ENCODE measurements around the gene PREX1.
A peak's percentile ranks its signal among the peaks of the same experiment; 100 is the strongest.
"Not testable (repeated sequence)": the region's sequence is repeated elsewhere in the genome, so short reads cannot be mapped to it uniquely, and the experiment has no call there.

PREX1 gene

DNA sequence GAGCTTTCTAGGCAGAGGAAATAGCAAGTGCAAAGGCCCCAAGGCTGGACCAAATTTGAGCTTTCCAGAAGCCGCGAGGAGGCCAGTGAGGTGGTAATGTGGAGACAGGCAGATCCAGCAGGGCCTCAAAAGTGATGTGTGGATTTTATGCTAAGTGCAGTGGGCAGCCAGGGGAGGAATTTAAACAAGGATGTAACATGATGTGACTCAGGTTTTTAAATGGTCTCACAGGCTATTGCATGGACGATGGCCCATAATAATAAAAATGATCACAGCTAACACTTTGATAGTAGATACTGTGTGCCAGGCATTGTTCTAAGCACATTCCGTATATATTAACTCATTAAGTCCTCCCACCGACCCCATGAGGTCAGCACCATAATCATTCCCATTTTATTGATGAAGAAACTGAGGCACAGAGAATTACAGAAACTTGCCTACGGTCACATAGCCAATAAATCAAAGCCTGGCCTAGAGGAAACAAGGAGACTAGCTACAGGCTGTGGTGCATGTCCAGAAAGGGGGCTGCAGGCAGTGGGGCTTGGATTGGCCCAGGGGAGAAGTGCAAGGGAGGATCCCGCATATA is 18.0 kb upstream of the PREX1 start:
- no peak for DNase-seq

DNA sequence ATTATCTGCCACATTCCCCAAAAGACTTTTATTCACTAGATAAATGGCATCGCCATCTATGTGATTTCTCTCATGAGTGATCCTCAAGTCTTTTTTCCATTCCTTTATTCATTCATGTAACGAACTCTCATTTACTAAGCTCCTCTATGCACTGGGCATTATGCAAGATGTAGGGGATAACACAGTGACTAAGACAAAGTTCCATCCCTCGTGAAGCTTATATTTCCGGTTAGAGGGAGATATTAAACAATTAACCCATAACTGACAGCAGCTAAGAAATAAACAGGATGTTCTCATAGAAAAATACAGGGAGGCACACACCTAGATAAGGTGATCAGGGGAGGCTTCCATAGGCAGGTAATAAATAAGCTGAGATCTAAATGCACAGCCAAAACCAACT is 17.2 kb upstream of the PREX1 start:
- DNase-seq = no peak

DNA sequence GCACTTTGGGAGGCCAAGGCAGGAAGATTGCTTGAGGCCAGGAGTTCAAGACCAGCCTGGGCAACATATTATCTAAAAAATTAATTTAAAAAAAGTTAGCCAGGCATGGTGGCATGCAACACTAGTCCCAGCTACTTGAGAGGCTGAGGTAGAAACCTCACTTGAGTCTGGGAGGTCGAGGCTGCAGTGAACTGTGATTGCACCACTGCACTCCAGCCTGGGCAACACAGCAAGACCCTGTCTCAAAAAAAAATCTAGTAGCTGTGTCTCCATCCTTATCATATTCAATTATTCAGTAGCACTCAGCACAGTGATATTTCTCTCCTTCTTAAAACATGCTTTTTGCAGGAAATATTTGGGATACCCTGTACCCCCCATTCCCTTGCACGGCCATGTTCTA is 16.1 kb upstream of the PREX1 start:
- DNase-seq = not testable (repeated sequence)

DNA sequence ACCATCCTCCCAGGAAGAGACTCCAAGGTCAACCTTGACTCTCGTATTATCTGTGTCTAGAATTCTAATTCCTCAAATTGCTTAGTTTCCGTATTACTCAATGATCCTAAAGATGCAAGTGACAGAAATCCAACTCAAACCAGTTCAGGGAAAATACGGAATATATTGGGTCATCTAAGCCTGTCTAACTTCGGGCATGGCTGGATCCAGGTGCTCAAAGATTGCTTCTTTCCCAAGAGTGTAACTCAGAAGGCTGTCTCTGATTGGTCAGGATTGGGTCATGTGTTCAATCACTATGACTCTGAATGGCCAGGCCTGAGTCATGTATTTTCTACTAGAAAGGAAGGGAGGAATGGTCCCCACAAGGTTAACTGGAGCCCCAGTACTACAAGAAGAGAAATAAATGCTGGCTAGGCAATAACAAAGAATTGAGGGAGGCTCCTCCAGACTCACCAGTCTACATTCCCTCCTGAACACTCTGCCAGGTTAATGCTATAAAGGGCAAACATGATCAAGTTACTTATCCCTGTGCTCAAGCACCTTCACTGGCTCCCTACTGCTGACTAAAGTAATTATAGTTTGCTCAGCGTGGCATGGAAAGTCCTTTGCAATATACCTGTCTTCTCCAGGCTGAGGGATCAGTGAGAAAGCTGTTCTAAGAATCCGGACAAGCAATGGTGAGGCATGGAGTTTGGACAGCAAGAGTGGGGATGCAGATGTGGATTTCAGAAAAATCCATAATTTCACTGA is 15.4 kb upstream of the PREX1 start:
- DNase-seq = no peak

GRCh38 chr20:48841875-48842529 is 14.2 kb upstream of the PREX1 start:
- DNase-seq = no peak

DNA sequence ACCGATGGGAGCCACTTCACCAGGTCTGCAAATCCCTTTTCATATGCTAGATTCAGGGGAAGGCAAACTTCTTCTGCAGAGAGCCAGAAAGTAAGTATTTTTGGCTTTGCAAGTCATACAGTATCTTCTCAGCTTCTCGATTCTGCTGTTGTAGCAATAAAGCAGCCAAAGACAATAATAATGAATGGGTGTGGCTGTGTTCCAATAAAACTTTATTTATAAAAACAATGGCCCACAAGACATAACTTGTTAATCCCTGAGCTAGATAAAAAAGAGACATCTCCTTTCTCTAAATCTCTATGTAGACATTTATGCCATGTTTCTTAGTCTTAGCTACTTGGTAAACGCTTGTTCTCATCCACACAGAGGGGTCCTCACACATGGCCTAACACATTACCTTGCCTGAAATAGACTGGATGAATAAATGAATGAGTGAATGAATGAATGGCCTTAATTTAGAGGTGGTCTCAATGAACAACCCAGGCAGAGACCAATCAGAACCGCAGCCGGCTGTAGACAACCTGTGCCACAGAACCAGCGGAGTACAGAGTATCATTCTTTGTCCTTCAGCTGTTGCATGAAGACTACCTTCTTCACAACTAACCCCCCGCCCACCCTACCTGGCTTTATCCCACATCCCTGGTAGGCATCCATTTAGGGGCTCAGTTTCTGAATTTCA is 13.5 kb upstream of the PREX1 start:
- no peak for DNase-seq

DNA sequence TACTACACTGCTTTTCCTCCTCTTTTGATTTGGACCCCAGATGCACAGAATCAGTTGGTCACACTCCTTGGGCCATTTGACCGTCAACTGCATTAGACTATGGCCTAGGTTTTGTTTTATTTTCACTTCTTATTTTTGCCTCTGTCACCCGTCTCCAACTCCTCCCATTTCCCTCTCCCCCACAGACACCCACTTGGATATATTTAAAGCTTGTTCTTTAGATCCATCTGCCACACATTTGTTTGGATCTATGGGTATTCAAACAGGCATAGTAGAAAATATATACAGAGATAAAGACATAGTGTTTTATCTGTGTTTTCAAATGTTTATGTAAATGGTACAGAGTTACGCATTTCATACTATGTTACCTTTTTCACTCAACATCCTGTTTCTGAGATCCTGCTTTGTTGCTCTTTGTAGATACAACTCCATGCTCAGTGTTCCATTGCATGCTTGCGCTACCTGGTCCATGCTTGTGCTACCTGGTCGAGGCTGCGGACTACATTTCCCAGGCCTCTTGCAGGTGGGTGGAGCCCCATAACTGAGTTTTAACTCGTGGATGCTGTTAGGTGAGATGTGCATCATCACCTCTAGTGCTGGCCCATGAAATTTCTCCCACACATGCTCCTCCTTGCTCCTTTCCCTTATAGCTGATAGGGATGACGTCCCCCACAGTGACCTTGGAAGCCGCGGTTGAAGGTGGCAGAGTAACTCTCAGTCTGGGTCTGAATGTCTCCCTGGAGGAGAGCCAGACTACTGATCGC is 11.5 kb upstream of the PREX1 start:
- no peak for DNase-seq

DNA sequence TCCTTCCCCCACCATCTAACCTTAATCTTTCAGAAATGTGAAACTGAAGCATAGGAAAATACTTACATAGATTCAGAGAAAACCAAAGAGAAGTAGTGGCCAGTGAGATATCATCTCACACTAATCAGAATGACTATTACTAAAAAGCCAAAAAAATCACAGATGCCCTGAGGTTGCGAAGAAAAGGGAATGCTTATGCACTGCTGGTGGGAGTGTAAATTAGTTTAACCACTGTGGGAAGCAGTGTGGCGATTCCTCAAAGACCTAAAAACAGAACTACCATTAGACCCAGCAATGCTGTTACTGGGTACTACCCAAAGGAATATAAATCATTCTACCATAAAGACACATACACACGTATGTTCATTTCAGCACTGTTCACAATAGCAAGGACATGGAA is 9.2 kb upstream of the PREX1 start:
- DNase-seq = no peak

- no peak for DNase-seq
Observed at GRCh38 chr20:48835390-48835789, 7.6 kb upstream of the PREX1 start.

DNA sequence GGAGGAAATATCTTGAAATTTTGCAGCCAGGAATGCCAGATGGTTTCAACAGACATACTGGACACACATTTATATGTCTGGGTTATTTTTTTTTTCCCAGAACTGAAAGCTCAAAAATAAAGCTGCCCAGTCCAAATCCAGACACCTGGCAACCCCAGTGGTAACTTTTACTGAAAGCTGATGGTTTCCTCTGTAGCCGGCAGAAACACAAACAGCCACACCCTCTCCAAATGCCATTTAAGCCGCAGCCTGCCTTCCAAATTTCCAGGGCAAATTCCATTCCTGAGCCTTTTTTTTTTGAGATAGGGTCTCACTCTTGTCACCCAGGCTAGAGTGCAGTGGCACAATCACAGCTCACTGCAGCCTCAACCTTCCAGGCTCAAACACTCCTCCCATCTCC is 6.5 kb upstream of the PREX1 start:
- no peak for DNase-seq

- no peak for DNase-seq
Observed at GRCh38 chr20:48832405-48832730, 4.6 kb upstream of the PREX1 start.

- no peak for DNase-seq
Observed at GRCh38 chr20:48831718-48832404, 4.1 kb upstream of the PREX1 start.

GRCh38 chr20:48830826-48831318 is 3.1 kb upstream of the PREX1 start:
- no peak for DNase-seq

DNA sequence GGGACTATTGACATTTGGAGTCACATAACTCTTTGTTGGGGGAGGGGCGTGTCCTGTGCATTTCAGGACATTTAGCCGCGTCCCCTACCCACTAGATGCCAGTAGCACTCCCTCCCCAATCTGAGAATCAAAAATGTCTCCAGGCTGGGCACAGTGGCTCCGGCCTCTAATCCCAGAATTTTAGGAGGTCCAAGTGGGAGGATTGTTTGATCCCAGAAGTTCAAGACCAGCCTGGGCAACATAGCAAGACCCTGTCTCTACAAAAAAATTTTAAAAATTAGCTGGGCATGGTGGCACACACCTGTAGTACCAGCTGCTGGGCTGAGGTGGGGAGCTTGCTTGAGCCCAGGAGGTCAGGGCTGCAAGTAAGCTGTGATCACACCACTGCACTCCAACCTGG is 2.1 kb upstream of the PREX1 start:
- DNase-seq = no peak

DNA sequence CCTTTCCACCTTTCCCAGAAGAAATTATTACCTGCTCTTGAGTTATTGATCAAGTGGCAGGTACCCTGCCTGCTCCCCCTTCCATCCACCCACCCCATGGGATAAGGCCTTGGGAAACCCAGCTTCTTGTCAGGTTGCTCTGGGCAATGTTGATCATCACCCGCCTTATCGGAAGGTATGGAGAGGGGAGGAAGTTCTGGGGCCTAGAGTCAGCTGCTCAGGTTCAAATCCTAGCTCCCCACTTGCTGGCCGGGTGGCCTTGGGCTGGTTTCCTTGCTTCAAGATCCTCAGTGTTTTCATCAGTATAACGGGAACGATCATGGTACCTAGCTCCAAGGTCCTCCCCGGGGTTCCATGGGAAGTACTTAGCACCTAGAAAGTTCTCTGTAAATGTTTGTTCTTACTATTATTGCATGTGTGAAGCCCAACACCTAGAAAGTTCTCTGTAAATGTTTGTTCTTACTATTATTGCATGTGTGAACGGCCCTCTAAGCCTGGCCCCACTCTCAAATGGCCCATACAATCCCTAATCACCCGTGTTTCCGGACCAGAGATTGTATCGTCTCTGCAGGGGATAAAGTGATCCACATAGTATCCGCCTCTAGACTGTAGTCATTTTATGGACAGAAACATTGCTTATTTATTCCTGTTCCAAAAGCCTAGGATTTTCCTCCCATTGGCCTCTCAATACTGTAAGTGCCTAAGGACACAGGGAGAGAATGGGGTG is 1.1 kb upstream of the PREX1 start:
- no peak for DNase-seq

DNA sequence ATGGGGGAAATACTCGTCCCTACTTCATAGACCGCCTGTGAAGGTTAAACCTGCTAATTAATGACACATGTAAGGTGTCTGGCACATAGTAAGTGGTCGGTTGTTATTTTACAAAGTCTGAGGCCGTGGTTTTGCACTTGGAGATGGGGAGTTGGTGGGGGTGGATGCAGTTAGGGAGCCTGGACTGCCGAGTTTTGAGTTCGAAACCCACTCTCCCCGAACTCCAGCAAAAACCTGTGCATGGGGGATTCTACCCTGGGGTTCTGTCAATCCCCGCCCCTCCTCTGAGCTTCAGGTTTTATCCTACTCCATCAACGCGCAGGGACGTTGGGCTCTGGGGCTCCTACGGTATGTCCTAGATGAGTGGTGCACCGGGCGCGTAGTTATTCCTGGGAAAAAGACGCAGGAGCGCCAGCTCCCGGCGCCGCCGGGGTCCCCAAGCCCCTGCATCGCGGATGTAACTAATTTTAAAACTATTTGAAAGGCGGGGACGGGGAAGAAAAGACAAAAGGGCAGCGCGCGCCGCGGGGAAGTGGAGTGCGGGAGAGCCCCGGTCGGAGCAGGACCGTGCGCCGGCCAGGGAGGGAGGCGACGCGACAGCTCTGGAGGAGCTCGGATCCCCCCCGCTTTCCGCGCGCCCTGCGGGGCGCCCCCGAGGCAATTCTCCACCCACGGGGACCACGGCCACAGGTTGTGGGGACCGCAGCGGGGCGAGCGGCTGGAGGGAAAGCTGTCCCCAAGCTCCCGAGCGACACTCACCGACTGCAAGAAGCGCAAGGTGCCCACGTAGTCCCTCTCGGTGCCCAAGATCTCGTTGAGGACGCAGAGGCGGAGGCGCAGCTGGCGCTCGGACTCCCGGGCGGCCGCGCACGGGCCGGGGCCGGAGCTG is 672 bp downstream of the PREX1 start:
- DNase-seq = no peak

- DNase-seq = not testable (repeated sequence)
Observed at GRCh38 chr20:48826480-48826879, 1.3 kb downstream of the PREX1 start.

GRCh38 chr20:48826069-48826468 is 1.7 kb downstream of the PREX1 start:
- peak; percentile 60 for DNase-seq

GRCh38 chr20:48825566-48825920 is 2.3 kb downstream of the PREX1 start:
- DNase-seq = no peak

DNA sequence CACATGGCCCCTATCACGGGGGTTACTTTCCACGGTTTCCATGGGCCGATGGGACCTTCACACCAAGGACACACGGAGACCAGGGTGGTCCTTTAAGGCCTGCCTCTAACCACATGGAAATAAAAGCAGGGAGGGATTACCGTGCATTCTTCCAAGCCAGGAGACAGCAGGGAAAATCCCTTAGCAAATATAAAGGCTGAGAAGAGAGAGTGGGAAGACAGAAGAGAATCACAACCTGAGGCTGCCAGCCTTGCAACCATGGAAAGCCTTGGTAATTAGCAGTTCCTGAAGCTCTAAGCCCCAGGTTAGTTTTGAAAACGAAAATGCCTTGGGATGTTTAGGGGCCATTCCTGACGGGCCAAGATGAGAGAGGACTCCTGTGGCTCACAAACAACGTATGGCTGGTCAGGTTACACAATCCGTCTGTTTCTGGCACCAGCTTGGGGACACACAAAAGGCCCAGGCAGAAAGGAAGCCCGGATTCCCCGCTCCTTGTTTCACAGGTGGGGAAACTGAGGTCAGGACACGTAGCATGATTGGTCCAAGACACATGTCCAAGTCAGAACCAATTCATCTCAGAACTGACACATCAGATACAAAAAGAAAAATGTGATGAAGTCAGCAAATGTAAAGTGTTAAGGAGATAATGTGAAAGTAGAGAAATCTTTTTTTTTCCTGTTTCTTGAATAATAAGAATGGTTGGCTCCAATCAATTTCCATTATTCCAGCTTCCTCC is 2.8 kb downstream of the PREX1 start:
- DNase-seq = no peak

All from NCI-H524 treated with DMSO at 0.1 percent for 48 hours (cell line).